ENCODE data around the gene MACROD2.

The MACROD2 gene

DNA sequence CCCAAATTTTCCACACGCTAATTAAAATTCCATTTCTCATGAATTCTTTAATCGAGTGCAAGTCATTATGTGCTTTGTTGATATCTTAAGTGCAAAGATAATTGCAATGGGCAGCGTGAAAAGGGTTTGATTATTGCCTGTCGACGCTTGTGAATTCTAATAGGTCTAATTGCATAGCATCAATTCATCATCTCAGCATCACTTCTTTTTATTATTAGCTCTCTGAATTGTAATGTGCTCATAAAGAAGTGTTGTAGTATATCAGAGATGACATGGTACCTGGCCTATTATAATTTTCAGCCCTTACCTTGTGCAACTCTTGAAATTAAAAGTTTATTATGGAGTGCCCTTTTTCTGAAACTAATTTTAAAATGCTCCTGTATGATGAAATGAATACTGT lies 1208.9 kb downstream of the MACROD2 start:
- no peak for DNase-seq

DNA sequence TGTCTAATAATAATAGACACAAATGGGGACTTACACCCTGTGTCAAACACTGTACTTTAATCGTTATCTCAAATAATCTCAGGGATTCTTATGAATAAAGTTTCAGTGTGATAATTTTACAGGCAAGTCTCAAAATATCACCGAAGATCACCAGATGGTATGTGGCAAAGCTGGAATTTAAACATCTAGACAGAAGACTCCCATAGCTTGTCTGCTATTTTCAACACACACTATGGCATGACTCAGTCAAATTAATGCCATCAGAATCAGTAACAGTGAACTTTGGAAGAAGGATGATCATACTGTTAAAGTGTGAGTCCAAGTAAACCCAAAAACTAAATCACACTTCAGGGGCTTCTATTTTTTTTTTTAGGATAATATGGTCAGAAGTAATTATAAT lies 1209.7 kb downstream of the MACROD2 start:
- no peak for DNase-seq

DNA sequence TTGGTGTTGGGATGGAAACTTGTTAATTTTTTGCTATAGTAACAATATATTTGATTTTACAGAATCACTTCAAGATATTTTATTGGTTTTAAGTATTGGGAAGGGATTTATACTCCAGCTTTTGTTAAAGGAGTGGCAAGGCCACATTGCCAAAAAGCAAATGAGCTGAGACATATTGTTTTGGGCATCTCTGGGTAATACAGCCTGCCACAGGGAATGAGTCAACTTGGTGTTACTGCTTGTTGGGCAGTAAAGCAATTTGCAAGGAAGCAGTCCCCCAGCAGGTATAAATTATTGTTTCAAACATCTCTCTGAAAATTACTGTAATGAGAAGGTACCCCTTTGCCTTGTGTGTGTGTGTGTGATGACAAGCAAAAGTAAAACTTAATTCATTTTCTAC lies 1210.4 kb downstream of the MACROD2 start:
- no peak for DNase-seq

DNA sequence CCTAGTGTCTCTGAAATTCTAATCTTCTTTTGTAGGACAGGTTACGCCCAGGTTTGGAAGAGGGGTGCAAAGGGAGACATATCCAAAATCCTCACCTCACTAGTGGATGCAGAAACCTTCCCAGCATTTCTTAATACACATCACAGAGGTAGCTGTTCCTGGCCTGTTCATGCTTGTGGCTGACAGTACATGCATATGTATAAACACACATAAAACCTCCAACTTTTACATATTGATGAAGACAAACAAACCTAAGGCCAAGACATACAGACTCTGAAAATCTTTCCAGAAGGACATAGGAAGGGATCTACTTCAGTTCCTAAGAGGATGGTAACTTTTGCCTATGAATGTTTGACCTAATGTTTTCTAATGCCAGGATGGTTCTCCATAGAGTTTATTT lies 1214.2 kb downstream of the MACROD2 start:
- no peak for DNase-seq

DNA sequence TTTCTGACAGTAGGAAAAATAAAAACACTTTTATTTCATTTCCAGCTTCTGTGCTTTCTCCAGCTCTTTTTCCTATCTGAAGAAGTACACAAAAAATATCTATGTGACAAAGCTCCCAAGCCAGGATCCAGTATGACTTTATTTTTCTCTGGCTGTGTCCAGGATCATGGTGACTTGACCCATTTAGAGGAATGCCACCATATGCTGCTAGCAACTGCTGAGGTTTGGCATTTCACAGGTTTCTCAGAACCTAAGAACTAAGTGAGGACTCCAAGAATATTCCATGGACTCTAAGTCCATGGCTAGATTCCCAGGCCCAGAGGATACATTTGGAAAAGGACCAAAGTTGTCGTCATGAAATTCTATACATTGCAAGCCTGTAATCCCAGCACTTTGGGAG lies 1218.7 kb downstream of the MACROD2 start:
- no peak for DNase-seq

DNA sequence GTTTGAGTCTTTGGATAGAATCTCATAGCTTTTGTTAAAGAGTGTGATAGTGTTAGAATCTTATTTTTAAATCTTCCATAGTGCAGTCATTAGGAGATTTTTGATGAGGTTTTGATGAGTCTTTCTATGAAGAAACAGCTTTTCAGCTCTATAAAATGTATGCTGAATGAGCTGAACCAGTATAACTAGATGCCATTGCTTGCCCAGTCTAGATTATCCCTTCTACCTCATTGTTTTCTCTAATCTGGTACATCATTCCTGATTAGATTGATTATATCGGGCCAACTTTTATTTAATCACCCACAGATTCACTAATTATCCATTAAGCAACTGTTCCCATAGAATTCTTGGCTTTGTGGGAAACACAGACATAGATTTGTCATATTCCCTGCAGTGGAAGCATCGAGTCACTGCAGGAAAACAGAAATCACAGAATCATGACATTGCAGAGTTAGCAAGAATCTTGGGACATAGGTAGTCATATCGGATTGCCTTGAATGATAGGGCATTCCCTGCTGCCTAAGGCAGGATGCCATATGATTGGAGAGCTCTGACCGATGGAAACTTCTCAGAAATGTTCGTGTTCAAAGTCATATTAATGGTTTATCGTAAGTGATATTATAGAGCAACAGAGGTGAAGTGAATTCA lies 1224.8 kb downstream of the MACROD2 start:
- DNase-seq: no peak

DNA sequence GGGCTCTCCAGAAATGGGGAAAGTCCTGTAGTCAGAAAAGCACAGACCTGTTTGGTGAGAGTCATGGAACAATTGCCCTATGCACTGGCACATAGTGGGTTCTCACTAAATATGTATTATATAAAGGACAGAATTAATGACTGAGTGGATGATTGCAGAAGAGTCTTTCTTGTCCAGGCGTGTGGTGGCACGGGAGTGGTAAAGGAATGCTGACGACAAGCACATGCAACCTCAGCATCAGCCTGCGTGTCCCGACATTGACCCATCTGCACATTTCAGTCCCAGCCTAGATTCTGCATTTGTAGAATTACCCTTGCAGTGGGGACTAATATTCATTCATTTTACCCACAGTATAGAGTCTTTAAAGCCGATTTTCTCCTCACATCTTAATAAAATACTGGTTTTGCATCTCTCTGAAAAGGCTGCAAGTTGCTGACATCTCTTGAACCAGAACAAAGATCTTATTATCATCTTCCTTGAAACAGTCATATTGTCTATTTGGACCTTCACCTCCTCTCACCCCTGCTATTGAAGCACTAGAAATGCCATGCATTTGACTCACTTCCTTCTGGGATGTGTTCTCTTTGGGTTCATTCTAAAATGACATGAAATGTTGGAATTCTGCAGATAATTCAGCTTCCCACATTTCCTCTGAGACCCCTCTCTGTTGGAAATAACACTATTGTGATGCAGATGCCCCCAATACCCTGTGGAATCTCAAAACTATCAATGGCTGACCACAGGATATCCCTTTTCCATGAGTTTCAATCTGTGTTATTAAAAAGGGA lies 1225.7 kb downstream of the MACROD2 start:
- DNase-seq: no peak

DNA sequence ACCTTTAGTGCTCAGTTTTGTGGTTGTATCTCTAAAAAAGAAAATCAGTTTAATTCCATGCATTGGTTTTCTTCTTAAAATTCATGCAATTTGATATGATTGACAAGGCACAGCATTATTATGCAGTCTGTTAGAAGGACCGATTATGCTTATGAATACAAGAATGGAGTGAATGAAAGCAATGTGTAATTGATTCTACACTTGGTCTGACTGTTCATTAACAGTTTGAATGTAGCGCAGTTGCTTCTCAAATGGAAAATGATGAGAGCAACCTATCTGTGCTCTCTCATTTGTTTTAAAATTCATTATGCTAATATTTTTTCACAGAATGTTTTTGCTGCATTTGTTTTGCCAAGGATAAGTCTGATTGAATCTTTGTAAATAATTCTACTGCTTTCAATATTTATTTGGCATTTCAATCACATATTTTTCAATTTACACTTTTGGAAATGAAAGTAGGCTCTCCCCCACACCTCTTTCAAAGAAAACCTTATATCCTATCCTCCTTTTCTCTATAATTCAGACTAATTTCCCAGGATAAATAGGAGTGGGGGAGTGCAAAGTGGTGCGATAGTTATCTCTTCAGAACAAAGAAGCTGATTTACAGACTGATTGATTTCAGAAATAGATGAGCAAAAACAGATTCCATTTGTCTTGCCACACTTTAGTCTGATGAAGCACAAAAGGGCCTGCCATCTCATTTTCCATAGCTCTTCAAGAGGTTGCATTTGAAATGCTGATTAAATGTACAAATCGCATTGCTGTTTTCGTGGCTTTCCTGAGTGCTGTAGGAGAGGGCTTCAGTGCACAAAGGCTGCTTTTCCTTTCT lies 1227.4 kb downstream of the MACROD2 start:
- no peak for DNase-seq

DNA sequence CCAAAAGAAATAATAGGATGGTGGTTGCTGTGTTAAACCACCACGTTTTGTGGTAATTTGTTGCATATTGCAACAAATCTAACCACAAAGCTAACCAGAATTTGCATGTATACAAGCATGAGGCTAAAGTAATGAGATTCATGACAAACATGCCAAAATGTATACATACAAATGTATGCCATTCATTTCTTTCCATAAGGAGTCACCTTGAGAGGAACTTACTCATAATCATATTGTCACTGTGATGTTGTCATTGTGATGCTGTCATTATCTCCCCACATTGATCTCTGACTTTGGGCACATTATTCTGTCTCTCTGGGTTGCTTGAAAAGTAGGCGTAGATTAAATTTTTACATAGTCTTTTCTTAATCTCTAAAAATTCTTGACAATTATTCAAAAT lies 1228.9 kb downstream of the MACROD2 start:
- DNase-seq: no peak

DNA sequence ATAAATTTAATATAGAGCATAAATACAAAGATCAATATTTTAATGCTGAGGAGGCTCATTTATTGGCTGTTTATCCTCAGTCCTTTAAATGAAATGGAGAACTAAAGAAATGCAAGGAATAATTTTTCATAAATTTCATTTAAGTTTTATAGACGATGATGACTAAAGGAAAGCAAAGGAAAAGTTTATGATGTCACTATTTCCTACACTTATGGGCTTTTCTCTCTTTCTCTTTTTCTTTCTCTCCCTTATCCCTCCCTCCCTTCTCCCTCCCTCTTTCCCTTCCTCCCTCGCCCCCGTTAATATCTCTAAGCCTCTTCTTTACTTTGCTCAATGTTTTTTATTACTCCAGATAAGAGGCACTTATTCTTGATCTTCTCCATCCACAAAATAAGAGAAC lies 1231.8 kb downstream of the MACROD2 start:
- no peak for DNase-seq

DNA sequence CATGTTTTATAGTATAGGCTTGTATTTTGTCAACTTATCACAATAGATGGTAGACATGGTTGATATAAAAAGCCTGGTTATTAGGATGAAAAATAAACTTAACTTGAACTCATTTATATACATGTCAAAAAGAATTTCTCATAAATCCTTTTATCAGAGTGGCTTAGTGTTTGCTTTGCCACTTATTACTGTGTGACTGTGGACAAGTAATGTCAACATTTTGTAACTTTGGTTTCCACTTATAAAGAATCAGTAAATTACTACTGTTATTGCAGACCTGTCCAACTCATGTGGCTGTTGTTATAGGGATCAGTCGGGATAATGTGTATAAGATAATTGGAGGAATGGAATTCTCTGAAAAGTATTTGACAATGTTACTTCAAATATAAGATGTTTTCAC lies 1236.9 kb downstream of the MACROD2 start:
- DNase-seq: no peak

DNA sequence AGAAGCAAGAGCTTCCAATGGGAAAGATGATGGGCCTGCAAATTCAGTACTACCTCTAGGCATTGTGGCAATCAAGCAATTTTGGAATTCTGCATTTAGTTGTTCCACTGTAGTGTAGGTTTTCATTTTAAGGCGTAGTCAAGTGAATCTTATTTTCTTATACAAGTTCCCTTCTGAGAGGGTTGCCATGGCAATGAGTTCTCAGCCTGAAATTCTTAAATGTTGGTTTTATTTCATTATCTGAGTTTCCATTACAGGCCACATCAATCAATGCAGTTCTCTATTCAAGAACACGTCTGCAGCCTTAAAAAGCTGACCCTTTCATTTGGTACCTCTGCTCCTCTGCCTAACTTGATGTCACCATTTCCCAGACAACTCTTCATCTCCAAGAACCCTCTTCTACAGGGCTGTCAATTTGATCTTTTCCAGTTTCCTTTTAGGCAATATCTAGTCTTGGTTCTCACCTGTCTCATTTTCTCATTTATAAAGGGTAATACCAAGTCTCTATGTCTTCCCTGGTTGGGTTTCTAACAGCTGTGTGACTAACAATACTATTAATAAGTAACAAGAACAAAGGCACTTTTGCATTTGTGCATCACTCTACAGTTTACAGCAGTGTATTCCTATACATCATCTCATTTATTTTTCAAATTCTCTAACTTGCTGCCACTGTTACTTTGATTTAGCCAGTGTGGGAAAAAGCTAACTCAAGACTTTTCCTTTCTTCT lies 1240.3 kb downstream of the MACROD2 start:
- no peak for DNase-seq

DNA sequence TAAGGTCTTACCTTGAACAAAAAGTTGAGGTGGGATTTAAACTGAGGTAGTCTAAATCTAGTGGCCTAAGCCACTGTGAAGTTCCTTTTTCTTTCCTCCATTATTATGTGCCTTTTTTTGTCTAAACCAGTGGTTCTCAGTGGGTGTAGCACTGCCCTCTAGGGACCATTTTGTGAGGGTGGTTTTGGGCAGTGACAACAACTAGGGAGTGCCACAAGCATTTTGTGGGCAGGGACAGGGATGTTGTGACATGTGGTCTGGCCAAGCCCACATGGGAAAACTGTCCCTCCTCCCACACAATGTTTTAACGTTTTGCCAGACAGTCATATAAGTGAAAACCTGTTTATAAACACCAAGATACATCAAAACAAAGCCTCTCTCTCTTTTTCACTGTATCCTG lies 1241.5 kb downstream of the MACROD2 start:
- peak; percentile 19 for DNase-seq

DNA sequence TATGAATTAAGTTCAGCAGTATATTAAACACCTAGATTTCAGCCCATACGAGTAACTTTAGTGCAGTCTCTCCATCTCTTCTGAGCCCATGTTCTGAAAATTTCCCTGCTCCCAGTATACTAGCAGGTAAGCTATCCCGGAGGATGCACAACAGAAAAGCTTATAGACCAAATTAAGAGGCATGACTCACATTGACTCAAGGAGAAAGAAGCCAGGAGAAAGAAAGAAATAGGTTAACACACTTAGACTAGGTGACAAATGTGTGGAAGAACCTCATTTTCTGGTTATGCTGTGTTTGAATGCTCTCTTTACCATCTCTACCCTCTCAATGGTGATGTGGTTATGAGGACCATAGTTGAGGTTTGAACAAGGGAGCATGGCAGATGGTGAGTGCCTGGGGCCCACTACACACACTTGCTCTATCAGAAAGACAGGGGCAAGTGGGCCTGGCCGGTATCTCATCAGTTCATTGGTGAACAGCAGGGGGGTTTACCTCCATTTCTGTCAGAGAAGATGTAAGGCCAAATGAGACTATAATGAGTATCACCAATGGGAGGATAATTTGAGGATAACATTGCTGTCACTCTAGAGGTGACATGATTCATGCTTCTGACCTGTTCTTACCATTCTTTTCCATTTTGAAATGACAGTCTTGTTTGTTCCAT lies 1244.4 kb downstream of the MACROD2 start:
- DNase-seq: no peak

DNA sequence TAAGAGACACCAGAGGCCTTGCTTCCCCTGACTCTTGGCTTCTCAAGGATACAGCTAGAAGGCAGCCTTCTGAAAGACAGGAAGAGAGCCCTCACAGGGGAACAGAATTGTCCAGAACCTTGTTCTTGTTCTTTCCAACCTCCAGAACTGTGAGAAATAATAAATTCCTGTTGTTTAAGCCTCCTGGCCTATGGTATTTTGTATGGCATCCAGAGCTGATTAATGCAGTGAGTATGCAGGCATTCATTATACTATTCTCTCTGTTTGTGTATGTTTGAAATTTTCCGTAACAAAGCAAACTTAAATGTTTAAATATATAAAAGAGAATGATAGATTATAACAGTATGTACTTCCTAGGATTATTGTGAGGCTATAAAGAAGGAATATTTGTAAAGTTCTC lies 1245.5 kb downstream of the MACROD2 start:
- DNase-seq: no peak

DNA sequence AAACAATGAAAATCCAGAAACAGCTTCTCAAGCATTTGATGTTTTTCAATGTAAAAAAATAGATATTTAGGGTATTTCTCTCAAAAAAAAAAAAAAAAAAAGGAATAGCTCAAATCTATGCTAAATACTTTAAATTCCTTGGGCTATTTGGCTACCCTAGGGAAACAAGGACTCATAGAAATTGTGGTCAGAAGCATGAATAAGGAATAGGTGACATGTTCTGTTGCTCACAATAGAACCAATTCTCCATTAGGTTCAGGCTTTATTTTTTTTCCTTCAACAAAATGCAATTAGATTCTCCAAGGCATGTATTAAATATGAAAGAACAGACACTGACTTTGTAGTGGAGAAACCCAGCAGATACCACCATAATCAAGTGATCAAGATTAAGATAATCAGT lies 1246.4 kb downstream of the MACROD2 start:
- no peak for DNase-seq

DNA sequence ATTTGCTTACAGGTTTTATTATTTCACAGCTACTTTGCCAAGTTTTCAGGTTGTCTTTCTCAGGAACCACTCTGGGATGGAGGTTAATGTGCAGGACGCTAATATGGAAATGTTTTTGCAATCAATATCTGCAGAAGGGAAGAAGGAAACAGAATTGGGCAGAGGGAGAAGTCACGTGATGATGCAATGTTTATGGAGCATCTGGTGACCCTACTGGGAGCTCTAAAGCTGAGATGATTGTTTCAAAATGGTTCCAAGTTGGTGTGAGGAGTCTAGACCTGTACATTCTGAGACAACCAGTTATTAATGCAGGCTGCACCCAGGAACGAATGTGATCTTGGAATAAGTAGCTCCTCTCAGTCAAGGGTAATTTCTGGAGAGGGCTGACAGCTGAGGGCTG lies 1247.5 kb downstream of the MACROD2 start:
- no peak for DNase-seq

DNA sequence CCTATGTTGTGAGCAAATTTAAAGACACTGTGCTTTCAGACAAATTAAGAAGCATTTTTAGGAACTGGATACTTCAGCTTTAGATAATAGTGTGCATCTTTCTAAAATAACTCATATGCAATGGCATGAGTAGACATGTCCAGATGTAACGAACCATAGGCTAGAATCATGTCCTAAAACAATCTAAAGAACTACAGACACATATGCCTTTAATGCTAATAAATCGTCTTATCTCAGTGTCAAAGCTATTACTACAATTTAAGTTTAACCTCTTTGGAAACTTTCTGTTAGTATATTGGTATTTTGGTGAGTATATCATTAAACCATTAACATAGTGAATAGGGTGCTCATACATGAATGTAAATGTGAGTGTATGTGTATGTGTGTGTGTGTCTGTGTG lies 1250.6 kb downstream of the MACROD2 start:
- no peak for DNase-seq

DNA sequence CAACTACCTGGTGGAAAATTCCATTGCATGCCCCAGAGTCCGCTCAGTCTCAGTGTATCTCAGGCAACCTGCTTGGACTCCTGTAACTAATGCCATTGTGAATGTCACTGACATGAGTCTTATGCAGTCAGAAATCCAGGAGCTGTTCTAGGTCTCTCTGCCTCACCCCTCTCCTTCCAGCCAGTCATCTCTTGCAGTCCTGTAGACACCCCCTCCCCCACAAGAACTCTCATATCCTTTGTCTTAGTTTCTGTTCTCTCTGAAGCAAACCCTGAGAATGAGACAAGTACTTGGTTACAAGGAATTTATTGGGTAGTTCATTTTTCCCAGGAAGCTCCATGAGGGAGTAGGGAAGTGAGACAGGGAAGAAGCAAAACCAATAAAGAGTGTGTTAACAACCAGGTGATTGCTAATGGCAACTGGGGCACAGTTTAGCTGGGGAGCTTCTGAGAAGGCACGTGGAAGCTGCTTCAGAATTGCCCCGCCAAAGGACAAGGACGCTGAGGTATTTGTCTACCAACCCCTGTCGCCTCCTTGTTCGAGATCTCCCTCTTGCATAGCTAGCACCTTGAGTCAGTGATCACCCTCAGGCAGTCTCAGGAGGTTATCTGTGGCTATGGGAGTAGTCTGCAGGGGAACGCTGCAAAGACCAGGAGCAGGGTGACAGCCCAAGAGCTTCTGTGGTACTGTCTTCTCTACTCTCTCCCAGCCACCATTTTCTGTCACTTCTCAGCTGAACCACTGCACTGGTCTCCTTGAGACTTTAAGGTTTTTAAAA lies 1253.5 kb downstream of the MACROD2 start:
- no peak for DNase-seq

DNA sequence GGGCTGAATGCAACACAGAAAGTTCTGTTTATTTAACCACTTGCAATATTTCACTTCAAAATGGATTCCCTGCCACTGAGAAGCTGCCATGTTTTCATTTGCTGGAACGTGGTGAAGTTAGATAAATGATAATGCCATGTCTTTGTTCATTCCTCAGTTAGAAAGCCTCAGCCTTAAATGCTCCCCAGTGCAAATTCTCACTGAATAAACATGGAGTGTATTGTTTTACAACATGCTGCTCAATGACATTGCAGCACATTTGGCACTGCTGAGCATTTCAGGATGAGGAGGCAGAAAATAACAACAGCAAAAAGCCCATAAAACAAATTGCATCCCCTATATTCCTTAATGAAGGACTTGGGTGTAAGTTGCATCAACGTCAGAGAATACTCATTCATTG lies 1255.9 kb downstream of the MACROD2 start:
- DNase-seq: no peak

DNA sequence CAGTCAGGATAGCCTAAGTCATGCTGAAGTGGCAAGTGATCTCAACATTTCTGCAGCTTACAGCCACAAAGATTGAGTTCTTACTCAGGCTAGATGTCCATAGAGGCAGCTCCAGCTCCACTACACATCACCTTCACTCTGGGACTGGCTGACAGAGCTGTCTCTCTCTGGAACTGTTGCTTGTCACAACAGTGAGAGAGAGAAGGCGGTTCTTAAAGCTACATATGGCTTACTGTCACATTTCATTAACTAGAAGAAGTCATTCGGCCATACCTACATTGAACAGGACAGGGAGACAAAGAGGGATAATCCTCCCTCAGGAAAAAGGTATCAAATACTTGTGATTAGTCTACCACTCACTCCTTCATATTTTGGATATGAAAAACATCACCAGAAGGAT lies 1257.0 kb downstream of the MACROD2 start:
- DNase-seq: no peak

DNA sequence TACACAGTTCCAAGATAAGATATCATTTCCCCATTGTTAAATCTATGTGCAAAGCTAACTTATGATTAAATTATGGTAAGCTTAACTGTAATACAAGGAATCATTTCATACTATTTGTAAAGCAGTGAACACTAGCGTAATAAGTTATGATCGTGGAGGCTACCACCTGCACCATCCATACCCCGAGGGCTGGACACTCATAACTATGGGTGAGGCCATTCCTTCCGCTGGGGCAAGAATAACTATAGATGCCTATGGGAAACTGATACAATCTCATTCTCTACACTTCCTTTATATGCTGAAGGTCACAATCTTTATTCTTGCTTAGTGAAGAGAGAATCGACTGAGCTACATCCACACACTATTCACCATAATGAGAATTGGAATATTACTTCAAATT lies 1258.1 kb downstream of the MACROD2 start:
- no peak for DNase-seq

All from SHP77 treated with DMSO at 0.1 percent for 48 hours (cell line).